AG09309 (cell line): ENCODE data around the gene BAIAP3.

ENCODE experiments used
- DNase-seq: peaks from one replicate; pipeline ENCODE4 v3.0.0-alpha.2; 2010; ENCODE audit warnings: low read depth
- H3K4me3 ChIP-seq: 2 replicates; pipeline ENCODE4 v1.5.1; 2011; ENCODE audit warnings: mild to moderate bottlenecking, low read depth, low read length, moderate library complexity; ENCODE audit not compliant: control insufficient read depth
- CTCF ChIP-seq: IDR thresholded peaks from 2 replicates; pipeline ENCODE4 v1.5.1; 2011; ENCODE audit warnings: mild to moderate bottlenecking, low read depth, low read length, inconsistent platforms; ENCODE audit not compliant: insufficient read depth, control insufficient read depth; ENCODE audit errors: missing control alignments

The BAIAP3 gene

GRCh38 chr16:1330931-1331711 lies 2.3 kb upstream of the BAIAP3 start:
- no peak overlapping the region for H3K4me3 ChIP-seq
- TF ChIP-seq CTCF: no peak
- no peak for DNase-seq

GRCh38 chr16:1331712-1332617 lies 1.5 kb upstream of the BAIAP3 start:
- no peak for DNase-seq
- no peak for TF ChIP-seq CTCF
- no peak overlapping the region for H3K4me3 ChIP-seq

DNA sequence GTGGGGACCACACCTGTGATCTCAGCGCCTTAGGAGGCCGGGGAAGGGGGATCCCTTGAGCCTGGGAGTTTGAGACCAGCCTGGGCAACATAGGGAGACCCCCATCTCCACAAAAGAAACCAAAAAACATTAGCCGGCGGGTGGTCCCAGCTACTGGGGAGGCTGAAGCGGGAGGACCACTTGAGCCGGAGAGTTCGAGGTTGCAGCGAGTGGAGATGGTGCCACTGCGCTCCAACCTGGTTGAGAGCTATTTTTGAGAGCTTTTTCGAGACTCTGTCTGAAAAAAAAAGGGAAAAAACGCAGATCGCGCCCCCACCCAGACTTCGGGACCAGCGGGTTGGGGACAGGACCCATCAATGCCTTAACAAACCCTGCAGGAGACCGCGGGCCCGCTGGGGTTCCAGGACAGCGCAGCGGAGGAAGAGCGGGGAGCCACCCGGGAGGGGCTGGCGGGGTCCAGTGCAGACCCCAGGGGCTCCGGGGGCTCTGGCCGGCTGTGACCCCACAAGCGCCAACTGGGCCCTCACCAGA lies 762 bp upstream of the BAIAP3 start:
- DNase-seq: no peak
- no peak overlapping the region for H3K4me3 ChIP-seq
- TF ChIP-seq CTCF: no peak

DNA sequence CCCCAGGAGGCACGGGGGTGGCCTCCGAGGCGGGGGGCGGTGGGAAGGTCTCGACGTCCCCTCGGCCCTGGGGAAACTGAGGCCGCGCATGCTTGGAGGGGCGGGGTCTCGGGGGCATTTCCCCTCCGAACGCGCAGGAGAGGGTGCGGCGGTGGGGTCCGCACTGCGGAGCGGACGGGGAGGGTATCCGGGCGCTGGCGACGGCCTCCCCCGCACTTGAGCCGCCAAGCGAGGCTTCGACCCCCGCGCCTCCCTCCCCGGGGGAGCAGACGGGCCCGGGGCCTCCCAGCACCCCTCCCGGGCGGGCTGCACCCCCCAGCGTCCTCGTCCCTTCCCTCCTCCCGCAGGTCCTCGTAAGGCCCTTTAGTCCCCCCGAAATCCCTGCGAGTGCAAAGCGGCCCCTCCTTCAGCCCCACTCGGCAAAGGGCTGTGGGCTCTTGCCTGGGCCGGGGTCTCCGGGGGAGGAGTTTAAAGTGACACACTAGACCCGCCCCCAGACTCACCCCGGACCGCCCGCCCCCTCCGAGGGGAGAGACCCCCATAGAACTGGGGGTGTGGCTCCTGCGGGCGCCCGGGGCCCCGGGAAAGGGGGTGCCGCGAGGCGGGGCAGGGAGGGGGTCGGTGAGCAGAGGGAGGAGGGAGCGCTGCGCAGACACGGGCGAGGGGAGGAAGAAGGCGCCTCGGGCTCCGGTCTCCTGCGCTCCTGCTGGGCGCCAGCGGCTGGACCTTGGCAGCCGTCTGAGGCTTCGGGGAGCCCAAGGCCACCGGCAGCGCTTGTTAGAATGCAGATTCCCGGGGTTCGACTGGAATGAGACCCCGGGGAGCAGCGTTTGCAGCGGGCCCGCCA lies 632 bp downstream of the BAIAP3 start:
- no peak overlapping the region for H3K4me3 ChIP-seq
- no peak for TF ChIP-seq CTCF
- no peak for DNase-seq

GRCh38 chr16:1334739-1335138 lies 1.3 kb downstream of the BAIAP3 start:
- no peak overlapping the region for H3K4me3 ChIP-seq
- no peak for DNase-seq
- TF ChIP-seq CTCF: no peak
